ENCODE results near the gene DGKQ. TPM values are rescaled to one million over a fixed set of nuclear protein-coding genes. Genes with fewer than 3 reads are reported as not detected.

DGKQ gene
- total RNA-seq, 1 donor from 2014 or later, result 4.8 TPM

- DNase-seq, result no peak
Measured at GRCh38 chr4:960636-961350, 12.6 kb downstream of the DGKQ start.

- DNase-seq, result no peak
Measured at GRCh38 chr4:960140-960635, 13.2 kb downstream of the DGKQ start.

- DNase-seq, result no peak
Measured at GRCh38 chr4:959338-960139, 13.8 kb downstream of the DGKQ start.

- no peak for DNase-seq
Measured at GRCh38 chr4:958696-959337, 14.6 kb downstream of the DGKQ start.

- DNase-seq, result no peak
Measured at GRCh38 chr4:958314-958665, 15.1 kb downstream of the DGKQ start.

GRCh38 chr4:957581-958313 is 15.6 kb downstream of the DGKQ start:
- no peak for DNase-seq

GRCh38 chr4:957231-957580 is 16.2 kb downstream of the DGKQ start:
- DNase-seq, result no peak

GRCh38 chr4:956531-957230 is 16.7 kb downstream of the DGKQ start:
- DNase-seq, result no peak

GRCh38 chr4:955931-956381 is 17.4 kb downstream of the DGKQ start:
- no peak for DNase-seq

GRCh38 chr4:955161-955921 is 18.0 kb downstream of the DGKQ start:
- no peak for DNase-seq

GRCh38 chr4:954211-955020 is 19.0 kb downstream of the DGKQ start:
- DNase-seq, result no peak

GRCh38 chr4:953574-953915 is 19.8 kb downstream of the DGKQ start:
- no peak for DNase-seq

- no peak for DNase-seq
Measured at GRCh38 chr4:952881-953573, 20.3 kb downstream of the DGKQ start.

GRCh38 chr4:951594-952468 is 21.5 kb downstream of the DGKQ start:
- DNase-seq, result no peak

GRCh38 chr4:951186-951585 is 22.2 kb downstream of the DGKQ start:
- DNase-seq, result no peak

- DNase-seq, result no peak
Measured at GRCh38 chr4:950136-951020, 23.0 kb downstream of the DGKQ start.

- DNase-seq, result no peak
Measured at GRCh38 chr4:949656-950055, 23.7 kb downstream of the DGKQ start.

GRCh38 chr4:948936-949300 is 24.5 kb downstream of the DGKQ start:
- DNase-seq, result no peak

Data from skin of body (tissue), 2 donors.